Neural progenitor cell (in vitro differentiated cells): ENCODE results near the gene TRIM46. TPM values are rescaled to one million over a fixed set of nuclear protein-coding genes. Genes with fewer than 3 reads are reported as not detected.
A peak's percentile ranks its signal among the peaks of the same experiment; 100 is the strongest.

Experiments used
- DNase-seq: peaks from one replicate; pipeline ENCODE4 v3.0.0-alpha.2; 2016; ENCODE audit warnings: low spot score
- H2AFZ ChIP-seq: fragments of 200-600 bp; sonication (generic); replicated peaks from 2 replicates; pipeline ENCODE4 v1.6.1; 2016; ENCODE audit warnings: antibody characterized with exemption
- H3F3A ChIP-seq: fragments of 200-600 bp; sonication (generic); 2 replicates; pipeline ENCODE4 v1.6.1; 2016; ENCODE audit warnings: antibody characterized with exemption, low read depth
- H3K27ac ChIP-seq: fragments of 200-600 bp; sonication (generic); 2 replicates; pipeline ENCODE4 v1.5.1; 2016; ENCODE audit warnings: mild to moderate bottlenecking
- H3K27me3 ChIP-seq: fragments of 200-600 bp; sonication (generic); 2 replicates; pipeline ENCODE4 v1.6.1; 2016; ENCODE audit warnings: mild to moderate bottlenecking, moderate library complexity
- H3K36me3 ChIP-seq: fragments of 200-600 bp; sonication (generic); 2 replicates; pipeline ENCODE4 v1.5.1; 2016
- H3K4me1 ChIP-seq: fragments of 200-600 bp; sonication (generic); 2 replicates; pipeline ENCODE4 v1.6.1; 2016; ENCODE audit warnings: mixed run types
- H3K4me2 ChIP-seq: fragments of 200-600 bp; sonication (generic); 2 replicates; pipeline ENCODE4 v1.6.1; 2016
- H3K4me3 ChIP-seq: fragments of 200-600 bp; sonication (generic); 2 replicates; pipeline ENCODE4 v1.5.1; 2016
- H3K79me2 ChIP-seq: fragments of 200-600 bp; sonication (generic); 2 replicates; pipeline ENCODE4 v1.6.1; 2016; ENCODE audit warnings: low read depth
- H3K9ac ChIP-seq: fragments of 200-600 bp; sonication (generic); 2 replicates; pipeline ENCODE4 v1.6.1; 2016
- H3K9me3 ChIP-seq: fragments of 200-600 bp; sonication (generic); 2 replicates; pipeline ENCODE4 v1.5.1; 2016; ENCODE audit warnings: low read depth
- H4K20me1 ChIP-seq: fragments of 200-600 bp; sonication (generic); 2 replicates; pipeline ENCODE4 v1.6.1; 2016; ENCODE audit warnings: low read depth
- H3K27ac Mint-ChIP-seq: 3 replicates; pipeline ENCODE4 v1.8.0; 2021; ENCODE audit warnings: mixed read lengths
- H3K27me3 Mint-ChIP-seq: 2 replicates; pipeline ENCODE4 v1.8.0; 2022; ENCODE audit warnings: low read depth, mild to moderate bottlenecking, inconsistent platforms, moderate library complexity, mixed read lengths; ENCODE audit not compliant: insufficient read depth
- H3K36me3 Mint-ChIP-seq: 3 replicates; pipeline ENCODE4 v1.8.0; 2021; ENCODE audit warnings: mixed read lengths
- H3K4me1 Mint-ChIP-seq: 3 replicates; pipeline ENCODE4 v1.8.0; 2021; ENCODE audit warnings: mixed read lengths
- H3K4me3 Mint-ChIP-seq: 3 replicates; pipeline ENCODE4 v1.8.0; 2021; ENCODE audit warnings: mild to moderate bottlenecking, moderate library complexity, mixed read lengths
- H3K9me3 Mint-ChIP-seq: 3 replicates; pipeline ENCODE4 v1.8.0; 2020; ENCODE audit warnings: mixed read lengths
- EZH2 ChIP-seq: fragments of 200-600 bp; sonication (generic); IDR thresholded peaks from 2 replicates; pipeline ENCODE4 v1.6.1; 2017; ENCODE audit warnings: antibody characterized with exemption, mild to moderate bottlenecking, moderate library complexity
- EZH2phosphoT487 ChIP-seq: fragments of 200-600 bp; sonication (generic); IDR thresholded peaks from 2 replicates; pipeline ENCODE4 v1.6.1; 2017; ENCODE audit warnings: antibody characterized with exemption
- total RNA-seq: library from RNA; depleted of rRNA; stranded (reverse); fragments of >200 nt; gene quantifications from 2 replicates; pipeline ENCODE4 v1.2.3, GENCODE V29; 2015; ENCODE audit warnings: low replicate concordance
- TF ChIP-seq, protein P1 (sequence below): fragments of 200-600 bp; sonication (generic); IDR thresholded peaks from 2 replicates; pipeline ENCODE4 v1.5.1; 2017; ENCODE audit warnings: antibody characterized with exemption, mild to moderate bottlenecking

The TRIM46 gene
- total RNA-seq, 1 donor from 2014 or later, result 3.9 TPM

DNA sequence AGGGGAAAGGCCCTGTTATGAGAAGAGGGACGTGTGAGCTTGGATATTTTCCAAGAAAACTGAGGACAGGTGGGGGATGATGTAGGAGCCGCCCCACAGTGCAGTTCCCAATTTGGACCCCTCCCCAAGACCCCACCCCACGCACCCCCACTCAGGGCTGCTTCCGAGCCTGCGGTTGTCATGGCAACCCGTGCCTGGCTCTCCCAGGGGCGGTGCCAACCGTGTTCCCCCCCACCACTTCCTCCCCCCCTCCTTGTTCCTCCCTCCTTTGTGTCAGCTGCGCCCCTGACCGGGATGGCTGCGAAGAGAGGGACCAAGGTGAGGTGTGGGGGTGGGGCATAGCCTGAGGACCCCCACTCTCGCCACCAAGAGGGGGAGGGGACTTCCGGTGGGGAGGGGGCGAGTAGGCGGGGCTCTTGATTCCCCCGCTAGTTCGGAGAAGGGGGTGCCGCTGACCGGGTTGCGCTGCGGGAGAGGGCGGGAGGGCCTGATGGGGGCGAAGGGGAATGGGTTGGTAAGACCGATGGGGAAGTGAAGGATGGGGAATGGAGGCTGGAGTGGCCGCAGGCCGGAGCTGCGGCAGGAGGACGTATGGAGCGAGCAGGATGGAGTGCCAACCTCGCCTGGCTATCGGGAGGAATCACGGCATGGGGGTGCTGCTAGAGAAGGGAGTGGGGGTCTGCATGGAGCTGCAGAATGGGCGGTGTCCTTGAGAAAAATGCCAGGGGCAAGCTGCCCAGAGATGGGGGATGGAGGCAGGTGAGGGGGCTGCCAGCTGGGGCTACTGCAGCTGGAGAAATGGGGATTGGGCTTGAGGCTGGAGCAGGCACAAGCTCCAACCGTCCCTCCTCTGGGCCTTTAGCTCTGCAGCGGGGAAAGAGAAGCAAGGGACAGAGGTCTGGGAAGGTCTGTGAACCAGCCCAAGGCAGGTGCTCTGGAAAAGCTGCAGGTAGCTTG lies 953 bp downstream of the TRIM46 start:
- H3K27ac Mint-ChIP-seq, result peak overlapping the region; percentile 69
- Histone ChIP-seq H3K9ac (no peak overlapping the region), H3K4me3 (peak overlapping the region; percentile 87), H3K27ac (no peak overlapping the region), H3K36me3 (no peaks in the 10 kb centered on the region), H3K79me2 (peaks cover 26% of the 10 kb centered on the region), H3K9me3 (no peaks in the 10 kb centered on the region), H3K4me2 (peak overlapping the region; percentile 98), H4K20me1 (no peaks in the 10 kb centered on the region), H3K4me1 (peaks cover 8% of the 10 kb centered on the region), H3K27me3 (no peaks in the 10 kb centered on the region), H3F3A (peaks cover 56% of the 10 kb centered on the region), H2AFZ (peak overlapping the region; percentile 29)
- TF ChIP-seq EZH2 (no peak), EZH2phosphoT487 (no peak)
- TF ChIP-seq, protein P1, sequence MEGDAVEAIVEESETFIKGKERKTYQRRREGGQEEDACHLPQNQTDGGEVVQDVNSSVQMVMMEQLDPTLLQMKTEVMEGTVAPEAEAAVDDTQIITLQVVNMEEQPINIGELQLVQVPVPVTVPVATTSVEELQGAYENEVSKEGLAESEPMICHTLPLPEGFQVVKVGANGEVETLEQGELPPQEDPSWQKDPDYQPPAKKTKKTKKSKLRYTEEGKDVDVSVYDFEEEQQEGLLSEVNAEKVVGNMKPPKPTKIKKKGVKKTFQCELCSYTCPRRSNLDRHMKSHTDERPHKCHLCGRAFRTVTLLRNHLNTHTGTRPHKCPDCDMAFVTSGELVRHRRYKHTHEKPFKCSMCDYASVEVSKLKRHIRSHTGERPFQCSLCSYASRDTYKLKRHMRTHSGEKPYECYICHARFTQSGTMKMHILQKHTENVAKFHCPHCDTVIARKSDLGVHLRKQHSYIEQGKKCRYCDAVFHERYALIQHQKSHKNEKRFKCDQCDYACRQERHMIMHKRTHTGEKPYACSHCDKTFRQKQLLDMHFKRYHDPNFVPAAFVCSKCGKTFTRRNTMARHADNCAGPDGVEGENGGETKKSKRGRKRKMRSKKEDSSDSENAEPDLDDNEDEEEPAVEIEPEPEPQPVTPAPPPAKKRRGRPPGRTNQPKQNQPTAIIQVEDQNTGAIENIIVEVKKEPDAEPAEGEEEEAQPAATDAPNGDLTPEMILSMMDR, result no peak
- peaks cover 16% of the 10 kb centered on the region for H3K27me3 Mint-ChIP-seq
- peaks cover 15% of the 10 kb centered on the region for H3K36me3 Mint-ChIP-seq
- peak; percentile 81 for DNase-seq
- H3K9me3 Mint-ChIP-seq, result no peaks in the 10 kb centered on the region
- H3K4me3 Mint-ChIP-seq, result peak overlapping the region; percentile 94
- peaks cover 39% of the 10 kb centered on the region for H3K4me1 Mint-ChIP-seq

DNA sequence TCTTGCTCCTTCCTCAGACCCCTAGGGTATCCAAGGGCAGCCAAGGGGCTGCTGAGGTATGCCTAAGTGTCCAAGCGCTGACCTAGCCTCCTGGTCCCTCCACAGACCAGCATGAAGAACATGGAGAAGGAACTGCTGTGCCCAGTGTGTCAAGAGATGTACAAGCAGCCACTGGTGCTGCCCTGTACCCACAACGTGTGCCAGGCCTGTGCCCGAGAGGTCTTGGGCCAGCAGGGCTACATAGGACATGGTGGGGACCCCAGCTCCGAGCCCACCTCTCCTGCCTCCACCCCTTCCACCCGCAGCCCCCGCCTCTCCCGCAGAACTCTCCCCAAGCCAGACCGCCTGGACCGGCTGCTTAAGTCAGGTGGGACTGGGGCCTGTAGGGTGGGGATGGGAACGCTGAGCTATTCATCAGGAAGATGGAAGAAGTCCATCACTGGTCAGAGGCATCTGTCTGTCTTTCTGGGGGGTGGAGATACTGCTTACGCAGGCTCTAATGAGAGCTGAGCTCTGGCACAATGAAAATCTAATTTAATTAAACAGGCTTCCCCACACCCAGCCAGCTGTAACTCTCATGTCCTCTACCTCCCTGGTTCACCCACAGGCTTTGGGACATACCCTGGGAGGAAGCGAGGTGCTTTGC lies 1.8 kb downstream of the TRIM46 start:
- Histone ChIP-seq H3K9me3 (no peaks in the 10 kb centered on the region), H3K4me1 (peaks cover 8% of the 10 kb centered on the region), H3K27ac (no peak overlapping the region), H2AFZ (no peak overlapping the region), H3F3A (peaks cover 52% of the 10 kb centered on the region), H3K4me2 (peak overlapping the region; percentile 98), H3K9ac (no peak overlapping the region), H4K20me1 (no peaks in the 10 kb centered on the region), H3K27me3 (no peaks in the 10 kb centered on the region), H3K79me2 (peaks cover 26% of the 10 kb centered on the region), H3K36me3 (no peaks in the 10 kb centered on the region), H3K4me3 (peak overlapping the region; percentile 87)
- TF ChIP-seq EZH2phosphoT487 (no peak), EZH2 (no peak)
- TF ChIP-seq, protein P1, result no peak
- Mint-ChIP-seq H3K27ac (no peak overlapping the region), H3K9me3 (no peaks in the 10 kb centered on the region), H3K4me1 (peaks cover 39% of the 10 kb centered on the region), H3K27me3 (peaks cover 16% of the 10 kb centered on the region), H3K36me3 (peaks cover 15% of the 10 kb centered on the region), H3K4me3 (peak overlapping the region; percentile 94)
- DNase-seq, result no peak

GRCh38 chr1:155175927-155176371 lies 2.3 kb downstream of the TRIM46 start:
- no peaks in the 10 kb centered on the region for H3K9me3 ChIP-seq
- peaks cover 39% of the 10 kb centered on the region for H3K4me1 Mint-ChIP-seq
- H3K4me3 ChIP-seq, result no peak overlapping the region
- no peak overlapping the region for H3K27ac ChIP-seq
- H3K9me3 Mint-ChIP-seq, result no peaks in the 10 kb centered on the region
- peak overlapping the region; percentile 74 for H3K4me3 Mint-ChIP-seq
- peaks cover 26% of the 10 kb centered on the region for H3K79me2 ChIP-seq
- H3K27ac Mint-ChIP-seq, result no peak overlapping the region
- peaks cover 16% of the 10 kb centered on the region for H3K27me3 Mint-ChIP-seq
- peaks cover 8% of the 10 kb centered on the region for H3K4me1 ChIP-seq
- no peak overlapping the region for H3K9ac ChIP-seq
- peaks cover 51% of the 10 kb centered on the region for H3F3A ChIP-seq
- H3K4me2 ChIP-seq, result no peak overlapping the region
- H3K27me3 ChIP-seq, result no peaks in the 10 kb centered on the region
- H2AFZ ChIP-seq, result no peak overlapping the region
- H3K36me3 ChIP-seq, result no peaks in the 10 kb centered on the region
- TF ChIP-seq, protein P1, result no peak
- TF ChIP-seq EZH2phosphoT487, result no peak
- TF ChIP-seq EZH2, result no peak
- no peak for DNase-seq
- no peaks in the 10 kb centered on the region for H4K20me1 ChIP-seq
- H3K36me3 Mint-ChIP-seq, result peaks cover 15% of the 10 kb centered on the region
